HG03103 (cell line): ENCODE measurements around the gene ZMIZ1.
"Not testable (repeated sequence)": the region's sequence is repeated elsewhere in the genome, so short reads cannot be mapped to it uniquely, and the experiment has no call there.

Experiments used
- ATAC-seq: cut with Tn5 transposase; IDR thresholded peaks from one replicate; pipeline ENCODE4 v1.9.1; 2021; ENCODE audit warnings: low read depth; ENCODE audit not compliant: unreplicated experiment

Gene ZMIZ1

DNA sequence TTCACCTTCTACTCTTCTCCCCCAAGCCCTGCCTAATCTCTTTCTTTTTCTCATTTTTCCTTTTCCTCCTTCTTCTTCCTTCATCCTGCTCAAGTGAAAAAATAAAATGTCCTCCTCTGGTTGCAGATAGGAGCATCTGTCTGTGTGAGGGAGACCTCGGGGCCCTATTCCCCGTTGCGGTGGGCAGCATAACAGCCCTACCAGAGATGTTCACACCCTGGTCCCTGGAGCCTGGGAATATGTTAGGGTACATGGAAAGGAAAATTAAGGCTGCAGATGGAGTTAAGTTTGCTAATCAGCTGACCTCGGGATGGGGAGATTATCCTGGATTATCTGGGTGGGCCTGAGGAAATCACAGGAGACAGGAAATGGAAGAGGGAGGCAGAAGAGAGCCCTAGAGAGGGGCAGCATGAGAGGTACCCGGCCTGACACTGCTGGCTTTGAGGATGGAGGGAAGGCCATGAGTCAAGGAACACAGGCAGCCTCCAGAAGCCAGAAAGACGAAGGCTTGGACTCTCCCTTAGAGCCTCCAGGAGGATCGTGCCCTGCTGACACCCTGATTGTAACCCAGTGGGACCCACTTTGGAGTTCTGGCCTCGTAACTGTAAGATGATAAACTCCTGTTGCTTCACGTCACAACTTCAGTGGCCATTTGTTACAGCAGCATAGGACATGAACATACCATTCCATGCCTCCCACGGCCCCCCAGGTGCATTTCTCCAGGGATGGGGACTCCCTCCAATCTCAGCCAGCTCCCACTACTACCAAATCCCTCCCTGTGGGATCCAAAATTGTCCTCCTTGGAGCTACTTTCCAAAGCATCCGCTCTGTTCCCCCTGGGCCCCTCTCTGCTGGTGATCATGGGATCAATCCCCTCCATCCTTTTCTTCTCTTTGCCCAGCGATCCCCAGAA, 39.0 kb upstream of the ZMIZ1 start:
- ATAC-seq = no peak

DNA sequence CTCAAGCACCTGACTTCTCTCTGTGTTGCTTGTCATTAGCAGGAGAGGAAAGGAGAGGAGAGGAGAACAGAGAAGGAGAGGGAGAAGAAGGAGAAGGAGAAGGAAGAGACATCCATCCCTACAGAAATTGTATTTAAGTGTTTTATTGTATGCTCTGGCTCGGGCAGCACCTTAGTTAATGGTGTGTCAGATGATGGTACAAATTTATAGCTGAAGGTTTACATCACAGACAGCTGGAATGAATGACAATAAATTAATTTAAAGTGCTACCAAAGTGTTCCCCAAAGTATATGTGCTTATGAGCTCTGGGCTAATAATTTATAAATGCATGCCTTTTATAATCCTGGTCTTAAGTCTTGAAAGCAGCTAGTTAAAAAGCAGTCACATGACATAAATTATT, 38.1 kb upstream of the ZMIZ1 start:
- no peak for ATAC-seq

DNA sequence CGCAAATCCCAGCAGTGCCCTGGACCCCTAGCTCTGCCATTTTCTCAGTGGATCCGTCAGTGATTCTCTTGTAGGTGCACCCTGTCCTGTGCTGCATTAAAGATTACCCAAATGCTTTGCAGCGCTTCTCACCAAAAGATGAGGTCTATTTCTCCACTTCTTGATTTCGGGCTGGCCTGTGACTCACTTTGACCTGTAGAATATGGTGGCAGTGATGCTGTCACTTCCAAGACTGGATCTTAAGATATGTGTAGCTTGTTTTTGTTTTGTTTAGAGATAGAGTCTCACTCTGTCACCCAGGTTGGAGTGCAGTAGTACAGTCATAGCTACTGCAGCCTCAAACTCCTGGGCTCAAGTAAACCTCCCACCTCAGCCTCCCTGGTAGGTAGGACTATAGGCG, 37.0 kb upstream of the ZMIZ1 start:
- ATAC-seq = no peak

DNA sequence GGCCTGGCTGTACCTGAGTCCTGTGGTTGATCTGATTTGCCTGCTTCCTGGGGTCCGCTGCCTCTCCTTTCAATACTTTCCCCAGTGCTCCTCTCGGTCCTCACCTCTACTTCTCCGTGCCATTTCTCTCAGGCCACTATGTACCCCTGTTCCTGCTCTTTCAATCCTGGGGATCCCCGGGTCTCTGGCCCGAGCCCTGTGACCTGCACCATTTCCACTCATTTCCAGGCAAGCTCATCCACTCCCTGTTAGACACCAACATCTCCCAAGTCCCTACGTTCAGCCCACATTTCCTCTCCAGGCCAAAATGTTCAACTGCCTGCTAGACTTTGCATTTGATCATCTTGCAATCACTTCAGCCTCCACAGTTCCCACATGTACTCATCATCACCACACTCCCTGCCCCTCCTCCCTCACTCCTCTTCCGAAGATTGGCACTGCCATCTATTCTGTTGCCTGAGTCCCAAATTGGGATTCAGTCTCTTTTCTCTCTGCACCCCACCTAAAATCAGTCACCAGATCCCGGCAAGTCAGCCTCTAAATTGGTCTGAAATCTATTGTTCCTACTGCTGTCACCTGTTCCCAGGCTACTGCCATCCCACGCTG, 34.4 kb upstream of the ZMIZ1 start:
- ATAC-seq = no peak

DNA sequence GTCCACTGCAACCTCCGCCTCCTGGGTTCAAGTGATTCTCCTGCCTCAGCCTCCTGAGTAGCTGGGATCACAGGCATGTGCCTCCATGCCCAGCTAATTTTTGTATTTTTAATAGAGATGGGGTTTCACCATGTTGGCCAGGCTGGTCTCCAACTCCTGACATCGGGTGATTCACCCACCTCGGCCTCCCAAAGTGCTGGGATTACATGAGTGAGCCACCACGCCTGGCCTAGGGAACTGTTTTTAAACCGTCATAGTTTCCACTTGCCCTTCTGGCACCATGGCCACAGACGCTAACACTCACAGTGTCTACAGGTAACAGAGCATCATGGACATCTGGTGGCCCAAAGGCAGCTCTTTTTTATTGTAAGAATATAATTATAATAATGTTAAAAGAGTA, 32.4 kb upstream of the ZMIZ1 start:
- not testable (repeated sequence) for ATAC-seq

DNA sequence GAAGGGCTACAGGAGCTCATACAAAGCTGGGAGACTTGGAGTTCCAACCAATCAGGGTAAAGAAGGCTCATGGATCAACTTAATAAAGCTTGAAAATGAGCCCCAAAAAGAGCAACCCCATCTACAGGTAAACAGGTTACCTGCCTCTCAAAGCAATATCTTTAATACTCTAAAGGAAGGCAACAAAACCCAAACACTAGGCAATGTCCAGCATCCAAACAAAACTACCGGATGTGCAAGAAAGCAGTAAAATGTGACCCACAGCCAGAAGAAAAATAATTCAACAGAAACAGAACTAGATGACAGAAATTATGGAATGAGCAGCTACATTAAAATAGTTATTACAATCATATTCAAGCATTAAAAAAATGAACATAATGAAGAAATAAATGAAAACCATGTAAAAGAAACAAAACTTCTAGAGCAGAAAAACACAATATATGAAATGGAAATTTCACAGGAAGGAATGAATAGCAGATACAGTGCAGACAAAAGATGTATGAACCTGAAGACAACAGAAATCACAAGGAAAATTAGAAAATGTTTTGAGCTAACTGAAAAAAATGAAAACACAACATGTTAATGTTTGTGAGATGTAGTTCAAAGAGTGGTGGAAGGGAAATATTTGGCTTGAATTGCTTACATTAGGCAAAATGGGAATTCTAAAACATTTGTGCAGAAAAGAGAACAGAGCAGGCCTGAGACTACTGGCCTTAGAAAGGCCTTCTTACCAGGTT, 30.5 kb upstream of the ZMIZ1 start:
- ATAC-seq = no peak

DNA sequence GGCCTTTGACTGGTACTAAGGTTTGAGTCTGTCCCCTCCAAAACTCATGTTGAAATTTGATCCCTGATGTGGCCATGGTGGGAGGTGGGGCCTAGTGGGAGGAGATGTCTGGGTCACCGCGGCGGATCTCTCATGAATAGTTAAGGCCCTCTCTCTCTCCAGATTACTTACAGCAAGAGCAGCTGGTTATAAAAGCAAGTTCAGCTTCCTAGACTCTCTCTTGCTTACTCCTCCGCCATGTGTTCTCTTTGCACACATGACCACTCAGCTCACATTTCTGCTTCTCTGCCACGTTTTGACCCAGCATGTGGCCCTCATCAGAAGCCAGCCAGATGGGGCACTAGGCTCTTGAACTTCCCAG, 29.9 kb upstream of the ZMIZ1 start:
- ATAC-seq = no peak

DNA sequence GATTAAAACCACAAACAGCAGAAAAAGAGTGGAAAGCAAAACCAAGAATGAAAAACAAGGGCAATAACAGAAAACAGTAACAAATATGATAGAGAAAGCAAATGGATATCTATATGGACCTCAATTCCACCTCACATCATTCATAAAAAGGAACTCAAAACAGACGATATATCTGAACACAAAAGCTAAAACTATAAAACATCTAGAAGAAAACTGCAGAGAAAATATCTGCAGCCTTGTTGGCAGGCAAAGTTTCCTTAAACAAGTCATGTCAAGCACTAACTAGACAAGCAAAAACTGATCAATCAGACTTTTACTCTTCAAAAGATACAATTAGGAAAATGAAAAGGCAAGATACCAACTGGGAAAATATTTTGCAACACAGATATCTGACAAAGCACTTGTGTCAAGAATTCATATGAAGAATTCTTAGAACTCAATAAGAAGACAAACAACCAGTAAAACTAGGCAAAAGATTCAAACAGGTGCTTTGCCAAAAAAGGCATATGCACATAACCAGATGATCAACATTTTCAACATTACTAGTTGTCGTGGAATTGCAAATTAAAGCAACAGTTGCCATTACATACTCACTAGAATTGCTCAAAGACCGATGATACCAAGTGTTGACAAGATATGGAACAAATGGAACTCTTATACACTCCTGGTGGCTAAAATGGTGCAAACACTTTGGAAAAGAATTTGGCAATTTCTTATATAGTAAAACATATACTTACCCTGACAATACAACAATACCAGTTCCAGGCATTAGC, 25.9 kb upstream of the ZMIZ1 start:
- ATAC-seq = no peak

DNA sequence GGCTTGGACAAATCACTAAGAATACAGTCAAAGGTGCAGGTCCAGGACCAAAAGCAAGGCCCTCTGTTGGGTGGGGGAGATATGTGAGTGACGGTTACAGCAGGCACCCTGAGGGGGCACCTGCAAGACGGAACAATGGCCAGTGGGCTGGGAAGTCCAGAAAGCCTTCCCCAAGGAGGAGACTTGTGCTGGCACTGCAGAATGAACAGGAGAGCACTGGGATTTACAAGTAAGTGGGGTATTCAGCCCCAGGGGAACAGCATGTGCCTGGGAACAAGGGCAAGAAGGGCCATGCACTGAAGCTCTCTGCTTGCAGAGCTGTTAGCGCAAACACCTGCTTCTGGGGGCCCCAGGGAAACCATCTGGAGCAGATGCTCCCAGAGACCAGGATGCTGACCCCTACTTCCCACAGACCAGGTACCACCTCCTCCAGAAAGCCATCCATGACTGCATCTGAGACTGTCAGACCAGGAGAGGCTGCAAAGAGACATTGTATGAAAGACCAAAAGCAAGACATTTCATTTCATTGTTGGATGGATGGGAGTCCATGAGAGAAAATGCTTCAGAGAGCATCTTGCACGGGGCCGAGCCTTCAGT, 24.6 kb upstream of the ZMIZ1 start:
- no peak for ATAC-seq

DNA sequence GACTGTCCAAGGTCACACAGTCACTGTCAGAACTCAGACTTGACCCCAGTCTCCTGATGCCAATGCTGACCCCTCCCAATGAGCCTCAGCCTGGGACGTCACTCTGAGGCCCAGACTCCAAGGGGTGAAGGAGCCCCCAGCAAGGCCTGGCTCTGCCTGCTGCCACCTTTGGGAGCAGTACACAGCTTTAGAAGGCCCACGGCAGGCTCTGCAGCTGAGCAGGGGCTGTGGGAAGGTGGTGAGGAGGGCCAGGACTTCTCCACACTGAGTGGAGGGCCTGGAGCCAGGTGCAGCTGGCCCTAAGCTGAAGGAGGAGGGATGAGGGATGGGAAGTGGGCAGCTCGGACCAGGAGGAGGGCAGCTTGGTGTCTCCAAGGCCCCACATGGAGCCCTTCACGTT, 23.9 kb upstream of the ZMIZ1 start:
- ATAC-seq = no peak

DNA sequence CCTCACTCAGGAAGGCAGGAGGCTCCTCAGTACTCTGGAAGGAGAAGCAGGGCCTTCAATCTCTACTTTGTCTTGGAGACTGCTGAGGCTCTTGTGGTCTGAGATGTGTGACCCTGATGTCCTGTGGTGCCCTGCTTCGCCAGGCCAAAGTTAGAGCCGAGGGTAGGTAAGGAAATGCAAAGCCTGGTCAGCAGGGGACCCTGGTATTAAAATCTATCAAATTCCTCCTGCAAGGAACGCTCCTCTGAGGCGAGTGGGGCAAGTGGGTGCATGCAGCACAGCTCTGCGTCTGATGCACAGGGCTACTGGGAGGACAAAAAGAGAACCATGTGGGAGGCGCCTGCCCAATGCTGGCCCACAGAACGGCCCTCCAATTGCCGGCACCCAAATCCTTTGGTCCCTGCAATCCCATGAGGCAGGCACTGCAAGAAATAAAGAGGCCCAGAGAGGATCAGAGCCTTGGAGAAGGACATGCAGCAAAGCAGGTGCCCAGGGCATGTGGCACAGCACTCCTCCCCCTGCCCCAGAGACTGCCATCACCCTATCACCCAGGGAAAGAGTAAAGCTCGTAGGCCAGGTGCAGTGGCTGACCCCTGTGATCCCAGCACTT, 23.1 kb upstream of the ZMIZ1 start:
- no peak for ATAC-seq

DNA sequence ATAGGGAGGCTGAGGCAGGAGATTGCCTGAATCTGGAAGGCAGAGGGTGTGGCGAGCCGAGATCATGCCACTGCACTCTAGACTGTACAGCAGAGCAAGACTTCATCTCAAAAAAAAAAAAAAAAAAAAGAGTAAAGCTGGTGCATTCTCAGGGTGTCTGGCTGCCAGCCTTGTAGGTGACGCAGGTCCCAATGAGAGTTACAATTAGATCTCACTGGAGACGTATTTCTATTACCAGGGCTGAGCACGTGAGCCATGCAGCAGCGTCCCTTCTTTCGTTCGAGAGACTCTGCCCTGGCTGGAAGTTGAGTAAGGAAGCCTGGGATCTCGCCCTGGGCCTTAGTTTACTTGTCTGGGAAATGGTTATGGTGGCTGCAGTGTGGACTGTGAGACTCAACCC, 22.4 kb upstream of the ZMIZ1 start:
- ATAC-seq = no peak

DNA sequence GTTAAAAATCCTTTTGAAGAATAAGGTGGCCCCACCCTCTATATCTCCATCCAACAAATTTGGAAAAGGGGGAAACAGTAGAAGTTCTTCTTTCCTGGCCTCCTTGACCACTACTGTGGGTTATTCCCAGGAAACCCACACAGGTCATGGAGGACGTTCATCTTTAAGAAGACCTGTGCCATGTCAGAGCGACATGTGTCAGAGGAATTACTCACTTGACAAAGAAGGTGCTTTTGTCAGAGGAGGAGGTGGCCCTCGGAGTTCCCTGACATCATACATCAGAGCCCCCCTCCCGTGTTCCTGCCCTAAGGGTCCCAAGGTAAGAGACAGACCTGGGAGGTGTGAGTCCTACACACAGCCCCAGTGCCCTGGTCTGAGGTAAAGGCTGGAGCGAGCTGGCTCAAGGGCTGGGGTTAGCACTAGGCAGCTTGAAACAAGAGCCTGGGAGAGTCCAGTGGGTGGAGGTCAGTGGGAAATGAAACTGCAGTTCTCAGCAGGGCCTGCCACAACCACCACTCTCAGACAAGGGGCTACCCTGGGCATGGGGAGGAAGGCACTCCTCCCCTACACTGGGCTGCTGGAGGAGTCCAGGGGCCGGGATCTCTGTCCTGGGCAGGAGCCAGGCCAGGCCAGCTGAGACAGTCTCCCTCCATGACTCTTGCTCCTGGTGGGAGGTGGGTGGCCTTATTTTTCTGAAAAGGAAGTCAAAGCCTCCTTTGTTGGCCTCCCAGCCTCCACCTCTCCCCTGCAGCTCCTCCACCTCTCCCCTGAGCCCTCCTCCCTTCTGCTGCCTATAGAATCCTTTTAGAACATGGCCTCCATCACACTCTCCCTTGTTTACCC, 21.8 kb upstream of the ZMIZ1 start:
- no peak for ATAC-seq

DNA sequence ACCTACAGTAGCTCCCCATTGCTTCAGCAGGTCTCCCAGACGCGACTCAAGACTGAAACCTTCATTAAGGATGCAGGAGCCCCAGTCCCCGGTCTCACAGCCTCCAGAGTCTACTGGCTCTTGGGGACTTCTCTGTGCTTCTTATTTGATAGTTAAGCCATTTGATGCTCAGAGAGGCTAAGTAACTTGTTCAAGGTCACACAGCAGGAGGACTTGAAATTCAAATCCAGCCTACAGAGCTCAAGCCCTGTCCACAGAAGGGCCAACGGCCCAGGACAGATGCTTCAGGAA, 21.2 kb upstream of the ZMIZ1 start:
- no peak for ATAC-seq

DNA sequence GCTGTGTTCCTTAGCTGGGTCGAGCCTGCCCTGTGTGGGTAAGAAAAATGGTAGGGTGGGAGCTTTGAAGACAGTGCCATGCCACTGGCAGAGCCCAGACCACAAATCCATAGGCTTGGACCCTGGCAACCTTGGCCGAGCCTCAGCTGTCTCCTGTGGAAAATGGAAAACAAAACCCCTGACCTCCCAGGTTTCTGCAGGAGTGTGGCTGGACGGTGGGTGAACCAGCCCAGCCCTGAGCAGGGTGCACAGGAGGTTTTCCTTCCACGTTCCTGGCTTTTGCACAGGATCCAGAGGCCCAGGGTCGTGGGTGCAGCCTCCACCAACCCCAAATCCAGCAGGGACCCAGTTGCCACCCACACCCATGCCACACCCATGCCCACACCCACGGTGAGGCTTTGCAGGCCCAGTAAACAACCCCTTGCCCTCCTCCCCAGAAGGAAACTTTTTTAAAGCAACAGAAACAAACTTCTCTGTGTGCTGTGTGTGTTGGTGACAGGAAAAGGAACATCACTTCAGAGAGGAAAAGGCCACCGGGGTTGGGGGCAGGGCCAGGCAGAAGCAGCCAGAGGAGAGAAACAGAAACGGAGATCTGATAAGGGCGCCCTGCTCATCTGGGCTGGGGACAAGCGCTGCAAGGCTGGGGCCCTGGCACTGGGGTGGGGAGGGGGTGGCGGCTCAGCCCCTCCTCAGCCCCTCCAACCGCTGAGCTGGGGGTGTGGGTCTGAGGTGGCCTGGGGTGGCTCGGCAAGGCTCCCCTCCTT, 20.7 kb upstream of the ZMIZ1 start:
- ATAC-seq = no peak

DNA sequence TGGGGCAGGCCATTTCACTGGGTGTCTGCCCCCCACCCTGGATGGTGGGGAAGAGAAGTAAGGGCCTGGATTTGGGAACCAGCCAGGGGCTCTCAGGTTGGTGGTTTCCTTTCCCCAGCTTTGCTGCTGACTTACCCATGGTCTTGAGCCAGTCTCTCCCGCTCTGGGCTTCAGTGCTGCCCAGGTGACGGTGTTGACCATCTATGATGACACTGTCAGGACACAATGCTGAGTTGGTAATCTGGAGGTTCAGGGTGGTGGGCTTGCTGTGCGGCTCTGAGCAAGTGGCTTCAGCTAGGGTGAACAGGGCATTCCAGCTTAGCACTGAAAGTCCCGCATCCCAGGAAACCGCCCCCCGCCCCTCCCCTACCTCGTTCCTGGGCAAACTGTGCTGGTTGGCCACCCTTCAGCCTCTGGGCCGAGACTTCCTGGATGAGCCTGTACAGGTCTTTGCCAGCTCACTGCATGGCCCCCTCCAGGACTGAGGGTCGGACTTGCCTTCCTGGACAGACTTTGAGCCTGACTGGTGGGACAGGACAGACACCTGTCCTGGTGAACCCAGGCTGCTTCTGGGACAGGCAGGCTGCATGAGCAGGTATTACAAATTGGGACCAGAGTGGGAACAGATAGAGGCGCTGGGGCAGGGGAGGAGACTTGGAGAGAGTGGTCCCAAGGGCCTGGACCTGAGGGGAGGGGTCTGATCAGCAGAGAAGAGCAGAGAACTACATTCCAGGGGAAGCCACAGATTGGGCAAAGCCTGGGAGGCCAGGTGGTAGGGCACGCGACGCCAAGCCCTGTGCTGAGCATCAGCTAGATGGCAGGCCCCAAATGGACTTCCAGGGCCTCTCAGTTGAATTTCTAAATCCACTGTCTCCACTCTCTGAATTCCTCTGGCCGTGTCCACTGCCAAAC, 19.9 kb upstream of the ZMIZ1 start:
- no peak for ATAC-seq
